Measurements from ENCODE around the gene LILRA5.

GRCh38 chr19:54307389-54308020 is 5.5 kb downstream of the LILRA5 start:
- no peak for TF ChIP-seq EZH2 (IDR thresholded peaks at IDR 0.05; ENCODE audit: insufficient read depth, low read length)
- TF ChIP-seq, protein P1, sequence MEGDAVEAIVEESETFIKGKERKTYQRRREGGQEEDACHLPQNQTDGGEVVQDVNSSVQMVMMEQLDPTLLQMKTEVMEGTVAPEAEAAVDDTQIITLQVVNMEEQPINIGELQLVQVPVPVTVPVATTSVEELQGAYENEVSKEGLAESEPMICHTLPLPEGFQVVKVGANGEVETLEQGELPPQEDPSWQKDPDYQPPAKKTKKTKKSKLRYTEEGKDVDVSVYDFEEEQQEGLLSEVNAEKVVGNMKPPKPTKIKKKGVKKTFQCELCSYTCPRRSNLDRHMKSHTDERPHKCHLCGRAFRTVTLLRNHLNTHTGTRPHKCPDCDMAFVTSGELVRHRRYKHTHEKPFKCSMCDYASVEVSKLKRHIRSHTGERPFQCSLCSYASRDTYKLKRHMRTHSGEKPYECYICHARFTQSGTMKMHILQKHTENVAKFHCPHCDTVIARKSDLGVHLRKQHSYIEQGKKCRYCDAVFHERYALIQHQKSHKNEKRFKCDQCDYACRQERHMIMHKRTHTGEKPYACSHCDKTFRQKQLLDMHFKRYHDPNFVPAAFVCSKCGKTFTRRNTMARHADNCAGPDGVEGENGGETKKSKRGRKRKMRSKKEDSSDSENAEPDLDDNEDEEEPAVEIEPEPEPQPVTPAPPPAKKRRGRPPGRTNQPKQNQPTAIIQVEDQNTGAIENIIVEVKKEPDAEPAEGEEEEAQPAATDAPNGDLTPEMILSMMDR (IDR thresholded peaks at IDR 0.05; ENCODE audit: insufficient read depth, low read depth, low read length), result no peak
